ENCODE results near the gene CCDC148.
A peak's percentile ranks its signal among the peaks of the same experiment; 100 is the strongest.
"Not testable (repeated sequence)": the region's sequence is repeated elsewhere in the genome, so short reads cannot be mapped to it uniquely, and the experiment has no call there.

Gene CCDC148

GRCh38 chr2:158273791-158274190 lies 182.8 kb downstream of the CCDC148 start:
- DNase-seq, result no peak

- DNase-seq, result no peak
Measured at GRCh38 chr2:158270536-158270935, 186.0 kb downstream of the CCDC148 start.

DNA sequence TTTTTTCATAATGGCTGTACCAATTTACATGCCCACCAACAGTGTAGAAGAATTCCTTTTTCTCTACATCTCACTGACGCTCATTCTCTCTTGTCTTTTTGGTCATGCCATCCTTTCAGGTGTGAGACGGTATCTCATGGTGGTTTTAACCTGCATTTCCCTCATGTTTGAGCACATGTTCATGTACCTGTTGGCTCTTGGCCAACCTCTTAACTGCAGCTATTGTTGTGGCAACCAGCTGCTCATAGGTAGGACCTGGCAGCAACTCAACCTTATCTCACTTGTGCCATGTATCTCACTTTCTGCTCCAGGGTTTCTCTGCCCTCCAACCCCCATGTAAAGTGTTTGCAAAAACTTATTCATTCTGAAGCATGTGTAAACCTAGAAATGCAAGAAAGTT lies 187.4 kb downstream of the CCDC148 start:
- DNase-seq, result no peak

- peak; percentile 73 to 90 for DNase-seq
Measured at GRCh38 chr2:158266111-158266510, 190.4 kb downstream of the CCDC148 start.

GRCh38 chr2:158255257-158255656 lies 201.3 kb downstream of the CCDC148 start:
- DNase-seq, result peak in 1 of 2 experiments; percentile 8

GRCh38 chr2:158253170-158253569 lies 203.4 kb downstream of the CCDC148 start:
- no peak for DNase-seq

GRCh38 chr2:158251356-158251755 lies 205.2 kb downstream of the CCDC148 start:
- no peak for DNase-seq

DNA sequence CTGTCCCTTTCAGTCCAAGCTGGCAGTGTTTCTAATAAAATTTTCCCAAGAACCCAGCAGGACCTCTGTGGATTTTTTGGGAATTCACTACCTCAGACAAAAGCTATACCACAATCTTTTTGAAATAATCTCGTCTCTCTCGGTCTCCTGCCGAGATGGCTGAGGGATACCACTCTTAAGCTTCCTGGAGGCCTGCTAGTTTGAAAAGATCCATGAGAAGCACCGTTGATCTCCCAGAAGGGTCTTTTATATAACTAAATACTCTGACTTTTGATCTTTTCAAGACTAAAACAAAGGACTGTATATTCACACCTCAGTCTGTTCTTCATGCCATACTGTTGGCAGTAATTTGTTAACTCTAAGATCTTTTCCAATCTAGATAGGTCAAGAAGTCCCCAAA lies 213.2 kb downstream of the CCDC148 start:
- no peak for DNase-seq

GRCh38 chr2:158242280-158242679 lies 214.3 kb downstream of the CCDC148 start:
- DNase-seq, result no peak

GRCh38 chr2:158240975-158241374 lies 215.6 kb downstream of the CCDC148 start:
- DNase-seq, result no peak

- peak; percentile 25 to 82 for DNase-seq
Measured at GRCh38 chr2:158239271-158239670, 217.3 kb downstream of the CCDC148 start.

DNA sequence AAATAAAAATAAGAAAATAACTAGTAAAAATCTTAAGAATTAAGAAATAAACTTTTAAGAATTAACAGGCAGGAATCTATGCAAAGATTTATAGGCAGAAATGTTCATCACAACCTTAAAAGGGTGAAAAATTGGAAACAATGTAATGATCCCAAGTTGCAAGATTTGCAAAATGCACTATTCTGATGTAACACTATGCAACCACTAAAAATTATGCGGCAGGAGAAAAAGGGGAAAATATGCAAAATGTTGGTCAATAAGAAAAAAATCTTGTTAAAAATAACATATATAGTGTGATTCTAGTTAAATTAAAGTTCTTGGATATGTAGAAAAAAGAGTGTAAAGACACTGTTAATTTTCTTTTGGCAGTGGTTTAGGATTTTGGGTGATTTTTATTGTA lies 222.1 kb downstream of the CCDC148 start:
- no peak for DNase-seq

DNA sequence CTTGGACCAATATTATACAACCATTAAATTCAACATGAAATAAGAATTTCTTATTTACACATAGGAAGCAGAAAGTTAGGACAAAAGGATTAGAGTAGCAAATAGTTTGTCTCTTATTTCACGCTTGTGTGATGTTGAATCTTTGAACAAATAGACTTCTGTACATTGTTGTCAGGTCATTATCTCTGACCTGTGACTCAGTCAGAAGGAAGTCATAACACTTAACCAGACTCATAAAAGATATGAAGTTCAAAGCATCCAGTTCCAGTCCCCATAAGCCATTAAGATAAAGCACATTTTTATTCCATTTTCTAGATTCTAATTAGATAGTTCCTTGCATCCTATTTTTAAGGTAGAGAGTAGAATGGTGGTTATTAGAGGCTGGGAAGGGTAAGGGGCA lies 224.1 kb downstream of the CCDC148 start:
- DNase-seq, result no peak

DNA sequence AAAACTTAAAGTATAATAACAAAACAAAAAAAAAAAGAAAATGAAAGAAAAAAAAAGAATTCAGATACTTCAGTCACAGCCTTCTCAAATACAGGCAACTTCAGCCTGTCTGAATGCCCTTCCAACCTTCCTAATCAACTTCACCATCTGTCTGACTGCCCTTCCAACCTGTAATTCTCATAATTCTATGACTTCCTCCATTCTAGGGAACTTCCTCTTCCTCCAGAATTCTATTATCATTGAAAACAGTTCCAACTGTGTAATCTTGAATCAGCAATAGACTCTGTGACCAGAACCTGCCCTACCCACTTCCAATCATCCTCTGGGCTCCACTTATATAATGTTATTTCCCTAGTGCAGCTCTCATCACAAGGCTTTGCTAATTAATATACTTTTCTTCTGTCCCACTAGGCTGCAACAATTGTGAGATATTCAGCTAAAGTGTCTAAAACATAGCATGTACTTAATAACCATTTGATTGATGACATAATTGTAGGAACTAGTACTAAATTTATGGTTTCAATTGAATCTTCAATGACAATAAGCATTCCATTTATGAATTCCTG lies 227.5 kb downstream of the CCDC148 start:
- no peak for DNase-seq

DNA sequence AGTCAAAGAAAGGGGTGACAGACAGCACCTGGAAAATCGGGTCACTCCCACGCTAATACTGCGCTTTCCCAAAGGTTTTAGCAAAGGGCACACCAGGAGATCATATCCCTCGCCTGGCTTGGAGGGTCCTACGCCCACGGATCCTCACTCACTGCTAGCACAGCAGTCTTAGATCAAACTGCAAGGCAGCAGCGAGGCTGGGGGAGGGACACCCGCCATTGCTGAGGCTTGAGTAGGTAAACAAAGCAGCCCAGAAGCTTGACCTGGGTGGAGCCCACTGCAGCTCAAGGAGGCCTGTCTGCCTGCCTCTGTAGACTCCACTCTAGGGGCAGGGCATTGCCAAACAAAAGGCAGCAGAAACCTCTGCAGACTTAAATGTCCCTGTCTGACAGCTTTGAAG lies 233.5 kb downstream of the CCDC148 start:
- not testable (repeated sequence) for DNase-seq

GRCh38 chr2:158221063-158222020 lies 235.2 kb downstream of the CCDC148 start:
- DNase-seq, result peak in 1 of 2 experiments; percentile 55

DNA sequence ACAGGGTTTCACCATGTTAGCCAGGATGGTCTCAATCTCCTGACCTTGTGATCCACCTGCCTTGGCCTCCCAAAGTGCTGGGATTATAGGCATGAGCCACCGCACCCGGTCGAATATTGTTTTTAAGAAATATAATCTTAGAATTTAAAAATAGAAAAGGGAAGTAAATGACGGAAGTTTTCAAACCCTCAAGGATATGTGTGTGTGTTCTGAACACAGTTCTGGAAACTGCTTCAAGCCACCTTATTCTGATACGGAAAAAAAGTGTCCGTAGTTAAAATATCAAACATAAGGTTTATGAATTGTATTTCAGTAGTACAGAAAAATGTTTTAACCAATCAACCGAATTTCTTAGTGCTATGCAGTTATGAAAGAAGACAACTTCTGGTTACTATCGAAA lies 239.0 kb downstream of the CCDC148 start:
- DNase-seq, result no peak

DNA sequence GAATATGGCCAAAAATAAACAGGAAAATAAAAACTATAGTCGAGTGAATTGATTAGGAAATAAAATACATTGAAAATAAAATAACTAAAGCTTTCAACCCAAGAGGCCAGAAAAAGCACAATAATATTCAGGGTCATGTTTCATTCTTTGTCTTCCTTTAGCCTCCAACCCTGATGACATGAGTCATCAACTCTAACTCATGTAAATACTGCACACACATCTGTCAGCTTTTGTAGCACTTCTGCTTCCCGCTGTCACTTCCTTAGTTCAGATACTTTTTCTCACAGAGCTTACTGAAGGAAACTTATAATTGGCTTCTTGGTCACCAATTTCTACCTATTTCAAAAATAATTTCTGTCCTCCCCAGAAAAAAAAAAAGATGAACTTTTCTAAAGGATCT lies 242.1 kb downstream of the CCDC148 start:
- DNase-seq, result peak in 1 of 2 experiments; percentile 76

DNA sequence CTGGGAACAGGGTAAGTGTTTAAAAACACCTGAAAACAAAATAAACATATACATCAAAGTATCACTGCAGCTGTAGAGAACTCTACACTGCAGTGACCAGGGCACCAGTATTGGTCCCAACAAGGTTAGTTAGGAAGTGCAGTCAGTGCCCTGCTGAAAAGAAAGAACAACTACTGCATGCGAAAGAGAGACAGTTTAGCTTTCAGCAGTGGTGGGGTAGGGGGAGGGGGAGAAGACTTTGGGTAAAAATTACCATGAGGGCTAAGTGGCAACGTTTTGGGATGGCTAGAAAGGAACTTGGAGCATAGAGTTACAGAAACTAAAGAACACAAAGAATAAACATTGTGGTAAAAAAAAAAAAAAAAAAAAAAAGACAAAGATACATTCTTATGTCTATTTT lies 242.8 kb downstream of the CCDC148 start:
- DNase-seq, result no peak

DNA sequence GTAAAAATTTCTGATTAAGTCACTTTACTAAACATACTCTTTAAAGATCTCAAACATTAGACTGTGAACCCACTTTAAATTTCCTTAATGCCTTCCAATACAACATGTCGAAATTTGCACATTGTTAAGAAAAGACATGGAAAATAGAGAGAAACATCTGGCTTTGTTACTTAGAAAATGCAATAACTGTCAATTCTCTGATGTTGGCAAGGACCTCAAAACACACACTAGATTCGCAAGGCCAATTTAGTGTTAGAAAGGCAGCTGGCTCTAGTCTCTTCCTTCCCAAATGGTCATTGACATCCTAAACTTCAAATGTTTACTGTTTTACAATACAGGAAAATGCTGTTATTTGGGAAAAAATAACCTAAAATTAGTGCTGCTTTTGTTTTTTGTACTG lies 244.3 kb downstream of the CCDC148 start:
- DNase-seq, result no peak

DNA sequence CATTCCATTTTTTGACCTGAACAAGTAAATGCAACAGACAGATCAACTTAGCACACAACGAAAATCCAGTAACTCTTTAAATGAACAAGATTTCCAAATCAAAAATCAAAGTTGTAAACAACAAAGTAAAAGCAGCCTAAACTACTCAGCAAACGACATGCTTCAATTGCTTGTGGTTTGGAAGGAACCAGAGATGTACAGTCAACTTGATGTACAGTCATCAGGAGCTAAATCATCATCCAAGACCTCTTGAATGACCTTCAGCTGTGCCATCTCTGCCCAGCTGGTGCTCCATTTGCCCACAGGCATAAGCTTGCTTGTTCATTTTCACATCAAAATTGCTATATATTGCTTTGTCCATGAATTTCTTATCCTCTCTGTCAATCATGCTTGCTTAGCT lies 245.1 kb downstream of the CCDC148 start:
- DNase-seq, result no peak

- DNase-seq, result no peak
Measured at GRCh38 chr2:158207354-158207753, 249.2 kb downstream of the CCDC148 start.

GRCh38 chr2:158205215-158205614 lies 251.3 kb downstream of the CCDC148 start:
- DNase-seq, result peak; percentile 49 to 74

GRCh38 chr2:158204741-158205165 lies 251.8 kb downstream of the CCDC148 start:
- DNase-seq, result no peak

All from NCI-H524 (cell line).